IPS DF 6.9 (cell line): ENCODE results near the gene STMN3.
"Not testable (repeated sequence)": the region's sequence is repeated elsewhere in the genome, so short reads cannot be mapped to it uniquely, and the experiment has no call there.

Experiments used
- DNase-seq: peaks from one replicate; pipeline ENCODE4 v3.0.0-alpha.2; 2013; ENCODE audit warnings: low read depth, low spot score
- H3K27ac ChIP-seq: one replicate; pipeline ENCODE4 v1.5.1; 2013; ENCODE audit warnings: low read length, control low read depth
- H3K27me3 ChIP-seq: 2 replicates; pipeline ENCODE4 v1.6.1; 2013; ENCODE audit warnings: mild to moderate bottlenecking, low read length; ENCODE audit not compliant: control insufficient read depth, insufficient read depth
- H3K36me3 ChIP-seq: 2 replicates; pipeline ENCODE4 v1.6.1; 2013; ENCODE audit warnings: low read length; ENCODE audit not compliant: control insufficient read depth, insufficient read depth
- H3K4me1 ChIP-seq: 2 replicates; pipeline ENCODE4 v1.6.1; 2013; ENCODE audit warnings: low read length; ENCODE audit not compliant: control insufficient read depth, insufficient read depth
- H3K4me3 ChIP-seq: 2 replicates; pipeline ENCODE4 v1.5.1; 2013; ENCODE audit warnings: mild to moderate bottlenecking, low read length
- H3K9me3 ChIP-seq: 2 replicates; pipeline ENCODE4 v1.6.1; 2013; ENCODE audit warnings: low read length, inconsistent platforms; ENCODE audit not compliant: control insufficient read depth, insufficient read depth
- WGBS: extraction: QIAGEN DNeasy Blood & Tissue Kit; methylation state at CpG from one replicate; pipeline ENCODE4 v1.1.7; 2013; ENCODE audit warnings: mixed read lengths, missing lambda C conversion rate; ENCODE audit not compliant: insufficient read length, insufficient coverage; 5-methylcytosine and 5-hydroxymethylcytosine counted together

STMN3 gene

GRCh38 chr20:63661959-63662812, 9.0 kb upstream of the STMN3 start:
- WGBS: no CpG with 5 or more reads among the region's 33 CpGs
- Histone ChIP-seq H3K27me3 (no peaks in the 10 kb centered on the region), H3K36me3 (peaks cover 24% of the 10 kb centered on the region)

GRCh38 chr20:63661108-63661507, 7.9 kb upstream of the STMN3 start:
- DNase-seq: no peak
- Histone ChIP-seq H3K27me3 (no peaks in the 10 kb centered on the region), H3K36me3 (peaks cover 19% of the 10 kb centered on the region), H3K9me3 (no peaks in the 10 kb centered on the region), H3K27ac (no peak overlapping the region), H3K4me3 (no peak overlapping the region), H3K4me1 (peaks cover 4% of the 10 kb centered on the region; the same call in 1 of the 2 replicates)
- whole genome bisulfite sequencing: no CpG with 5 or more reads among the region's 22 CpGs

More at GRCh38 chr20:63661959-63662812, 9.0 kb upstream of the STMN3 start:
- Histone ChIP-seq H3K9me3 (no peaks in the 10 kb centered on the region), H3K27ac (no peak overlapping the region), H3K4me1 (peaks cover 4% of the 10 kb centered on the region; the same call in 1 of the 2 replicates), H3K4me3 (no peak overlapping the region)
- DNase-seq: no peak

- Histone ChIP-seq H3K36me3 (peaks cover 18% of the 10 kb centered on the region), H3K4me1 (peaks cover 4% of the 10 kb centered on the region; the same call in 1 of the 2 replicates), H3K27ac (no peak overlapping the region), H3K4me3 (no peak overlapping the region), H3K9me3 (no peaks in the 10 kb centered on the region), H3K27me3 (no peaks in the 10 kb centered on the region)
- no peak for DNase-seq
- no CpG with 5 or more reads among the region's 8 CpGs for WGBS
Observed at GRCh38 chr20:63660622-63661021, 7.4 kb upstream of the STMN3 start.

- not testable (repeated sequence) for DNase-seq, H3K27ac ChIP-seq, H3K4me3 ChIP-seq, H3K27me3 ChIP-seq, H3K4me1 ChIP-seq, H3K9me3 ChIP-seq
- WGBS: no CpG with 5 or more reads among the region's 10 CpGs
- peaks cover 18% of the 10 kb centered on the region for H3K36me3 ChIP-seq
Observed at GRCh38 chr20:63660174-63660573, 7.0 kb upstream of the STMN3 start.

- DNase-seq: no peak
- Histone ChIP-seq H3K4me1 (peaks cover 5% of the 10 kb centered on the region; the same call in 1 of the 2 replicates), H3K9me3 (no peaks in the 10 kb centered on the region), H3K27me3 (no peaks in the 10 kb centered on the region), H3K36me3 (peaks cover 16% of the 10 kb centered on the region), H3K27ac (no peak overlapping the region), H3K4me3 (no peak overlapping the region; the same call in 1 of the 2 replicates)
- WGBS: no CpG with 5 or more reads among the region's 13 CpGs
Observed at GRCh38 chr20:63659370-63659769, 6.1 kb upstream of the STMN3 start.

GRCh38 chr20:63658749-63659187, 5.5 kb upstream of the STMN3 start:
- Histone ChIP-seq H3K4me3 (peak overlapping the region; percentile 82), H3K27ac (no peak overlapping the region), H3K4me1 (peaks cover 6% of the 10 kb centered on the region; the same call in 1 of the 2 replicates), H3K27me3 (no peaks in the 10 kb centered on the region), H3K36me3 (peaks cover 13% of the 10 kb centered on the region), H3K9me3 (no peaks in the 10 kb centered on the region)
- DNase-seq: no peak
- no CpG with 5 or more reads among the region's 25 CpGs for WGBS

GRCh38 chr20:63657937-63658748, 4.9 kb upstream of the STMN3 start, which contains the start of gene RTEL1:
TSS of gene RTEL1 (plus strand) at chr20:63658312. CDS start at chr20:63659403, 1,091 bp downstream.
- Histone ChIP-seq H3K4me3 (peak within 1 kb of the TSS; percentile 82), H3K9me3 (no peaks in the 10 kb centered on the region), H3K4me1 (peaks cover 6% of the 10 kb centered on the region; the same call in 1 of the 2 replicates), H3K36me3 (peaks cover 13% of the 10 kb centered on the region), H3K27ac (no peak within 1 kb of the TSS), H3K27me3 (no peaks in the 10 kb centered on the region)
- DNase-seq: peak; percentile 70
- WGBS: no CpG with 5 or more reads among the region's 73 CpGs

- peaks cover 8% of the 10 kb centered on the region for H3K36me3 ChIP-seq
- H3K9me3 ChIP-seq: no peaks in the 10 kb centered on the region
- H3K4me1 ChIP-seq: peaks cover 6% of the 10 kb centered on the region; the same call in 1 of the 2 replicates
- WGBS: no CpG with 5 or more reads among the region's 31 CpGs
- no peaks in the 10 kb centered on the region for H3K27me3 ChIP-seq
- no peak for DNase-seq
- H3K27ac ChIP-seq: no peak overlapping the region
- no peak overlapping the region; the same call in 1 of the 2 replicates for H3K4me3 ChIP-seq
Observed at GRCh38 chr20:63657260-63657936, 4.2 kb upstream of the STMN3 start.

GRCh38 chr20:63656451-63656850, 3.2 kb upstream of the STMN3 start:
- Histone ChIP-seq H3K4me3 (no peak overlapping the region), H3K27ac (no peak overlapping the region), H3K9me3 (no peaks in the 10 kb centered on the region), H3K27me3 (no peaks in the 10 kb centered on the region), H3K36me3 (no peaks in the 10 kb centered on the region), H3K4me1 (peaks cover 6% of the 10 kb centered on the region; the same call in 1 of the 2 replicates)
- no CpG with 5 or more reads among the region's 3 CpGs for WGBS
- DNase-seq: no peak

- peaks cover 6% of the 10 kb centered on the region; the same call in 1 of the 2 replicates for H3K4me1 ChIP-seq
- no peaks in the 10 kb centered on the region for H3K36me3 ChIP-seq
- WGBS: no CpG with 5 or more reads among the region's 4 CpGs
- no peaks in the 10 kb centered on the region for H3K9me3 ChIP-seq
- no peaks in the 10 kb centered on the region for H3K27me3 ChIP-seq
- no peak overlapping the region for H3K27ac ChIP-seq
- no peak overlapping the region for H3K4me3 ChIP-seq
- DNase-seq: no peak
Observed at GRCh38 chr20:63655249-63655648, 2.0 kb upstream of the STMN3 start.
